Measurements from ENCODE around the gene MARK4.

GRCh38 chr19:45305421-45305820, 54.4 kb downstream of the MARK4 start:
- TF ChIP-seq CTCF (IDR thresholded peaks at IDR 0.05; ENCODE audit: insufficient read depth, low read length) = no peak
- TF ChIP-seq POLR2AphosphoS5 (IDR thresholded peaks at IDR 0.05; ENCODE audit: low read depth) = no peak
- no peak for TF ChIP-seq REST (IDR thresholded peaks at IDR 0.05; ENCODE audit: insufficient replicate concordance, low read depth)

Measured in HL-60 (cell line).